HG03060 (cell line): Measurements from ENCODE around the gene PAX5.

Experiments
- ATAC-seq: cut with Tn5 transposase; IDR thresholded peaks from one replicate; pipeline ENCODE4 v1.9.1; 2021; ENCODE audit warnings: low read depth, moderate number of reproducible peaks; ENCODE audit not compliant: unreplicated experiment

PAX5 gene

GRCh38 chr9:36842560-36843530, 191.2 kb downstream of the PAX5 start:
- no peak for ATAC-seq

- no peak for ATAC-seq
These were observed 193.1 kb downstream of the PAX5 start for GRCh38 chr9:36840898-36841536.

GRCh38 chr9:36839131-36839885, 194.8 kb downstream of the PAX5 start:
- no peak for ATAC-seq

GRCh38 chr9:36837431-36838405, 196.3 kb downstream of the PAX5 start:
- no peak for ATAC-seq

- ATAC-seq: no peak
These were observed 197.6 kb downstream of the PAX5 start for GRCh38 chr9:36836486-36836885.

GRCh38 chr9:36835271-36835996, 198.6 kb downstream of the PAX5 start:
- no peak for ATAC-seq

- ATAC-seq: no peak
These were observed 199.3 kb downstream of the PAX5 start for GRCh38 chr9:36834736-36835135.

- no peak for ATAC-seq
These were observed 200.1 kb downstream of the PAX5 start for GRCh38 chr9:36833954-36834353.

- ATAC-seq: no peak
These were observed 201.8 kb downstream of the PAX5 start for GRCh38 chr9:36832164-36832795.

GRCh38 chr9:36831381-36832161, 202.5 kb downstream of the PAX5 start:
- ATAC-seq: no peak

GRCh38 chr9:36828611-36829013, 205.5 kb downstream of the PAX5 start:
- ATAC-seq: no peak

GRCh38 chr9:36827593-36827992, 206.5 kb downstream of the PAX5 start:
- no peak for ATAC-seq

GRCh38 chr9:36826581-36826980, 207.5 kb downstream of the PAX5 start:
- ATAC-seq: no peak

GRCh38 chr9:36825179-36825578, 208.9 kb downstream of the PAX5 start:
- ATAC-seq: no peak

- ATAC-seq: no peak
These were observed 210.1 kb downstream of the PAX5 start for GRCh38 chr9:36823934-36824333.

GRCh38 chr9:36823466-36823865, 210.6 kb downstream of the PAX5 start:
- ATAC-seq: no peak

- no peak for ATAC-seq
These were observed 211.9 kb downstream of the PAX5 start for GRCh38 chr9:36822201-36822600.

- ATAC-seq: no peak
These were observed 213.6 kb downstream of the PAX5 start for GRCh38 chr9:36820392-36820861.
